Measurements from ENCODE around the gene CPA4.

DNA sequence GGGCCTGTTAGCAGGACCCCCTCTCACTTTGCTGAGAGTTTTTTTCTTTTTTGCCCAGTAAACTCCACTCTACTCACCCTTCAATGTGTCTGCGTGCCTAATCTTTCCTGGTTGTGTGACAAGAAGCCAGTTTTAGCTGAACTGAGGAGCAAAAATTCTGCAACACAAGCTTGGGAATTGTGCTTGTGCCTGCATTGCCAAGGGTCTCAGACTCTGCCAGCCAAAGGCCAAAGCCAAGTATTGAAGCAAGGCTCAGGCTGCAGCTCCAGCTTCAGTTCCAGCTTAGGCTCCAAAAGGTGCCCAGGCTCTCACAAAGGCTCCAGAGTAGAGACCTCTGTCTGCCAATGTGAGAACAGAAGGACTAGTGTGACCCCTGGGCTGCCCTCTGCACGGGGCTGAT lies 30.5 kb upstream of the CPA4 start:
- no peak for TF ChIP-seq YY1 (IDR thresholded peaks at IDR 0.05; ENCODE audit: insufficient read depth, insufficient read length)
- no peak for TF ChIP-seq ZNF274 (IDR thresholded peaks at IDR 0.05; ENCODE audit: low read depth, low read length)

Measured in NT2/D1 (cell line).